CD4-positive, alpha-beta T cell treated with Interleukin-1 beta for 1 hour (primary cell): ENCODE measurements around the gene PRKN.

Experiments
- DNase-seq, 2 donors: peaks; one replicate each; pipeline ENCODE4 v3.0.0-alpha.2; 2020 to 2022

The PRKN gene

DNA sequence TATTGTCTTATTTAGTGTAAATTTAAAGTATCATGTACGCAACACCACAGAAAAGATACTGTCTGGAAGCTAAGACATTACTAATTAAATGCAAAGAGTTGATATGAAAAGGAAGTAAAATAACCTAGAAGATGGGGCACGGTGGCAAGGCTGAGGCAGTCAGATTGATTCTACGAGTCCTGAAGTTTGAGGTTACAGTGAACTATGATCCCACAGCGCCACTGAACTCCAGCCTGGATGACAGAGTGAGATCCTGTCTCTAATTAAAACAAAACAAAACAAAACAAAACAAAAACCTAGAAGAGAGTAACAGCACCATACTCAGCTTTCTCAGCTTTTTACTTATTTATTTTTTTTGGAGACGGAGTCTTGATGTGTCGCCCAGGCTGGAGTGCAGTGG is 199.0 kb downstream of the PRKN start:
- DNase-seq: no peak

GRCh38 chr6:162526960-162527359 is 200.6 kb downstream of the PRKN start:
- DNase-seq: no peak

GRCh38 chr6:162525181-162525580 is 202.4 kb downstream of the PRKN start:
- DNase-seq: no peak

DNA sequence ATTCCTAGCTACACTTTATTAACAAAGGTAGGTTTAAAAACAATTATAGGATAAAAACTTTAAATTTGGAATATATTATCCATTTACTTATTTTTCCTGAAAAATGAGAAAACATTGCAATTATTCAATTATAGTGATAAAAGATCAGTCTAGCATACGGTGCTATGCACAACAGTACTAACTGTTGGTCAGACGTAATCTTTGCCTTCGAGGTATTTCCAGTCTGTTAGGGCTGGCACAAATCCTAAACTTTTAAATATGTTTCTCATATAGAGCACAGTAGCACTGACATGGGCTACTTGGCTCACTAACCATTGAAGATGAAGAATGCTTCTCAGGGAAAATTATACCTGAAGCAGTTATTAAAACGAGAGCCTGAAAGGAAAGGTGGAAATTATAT is 214.8 kb downstream of the PRKN start:
- DNase-seq: no peak

DNA sequence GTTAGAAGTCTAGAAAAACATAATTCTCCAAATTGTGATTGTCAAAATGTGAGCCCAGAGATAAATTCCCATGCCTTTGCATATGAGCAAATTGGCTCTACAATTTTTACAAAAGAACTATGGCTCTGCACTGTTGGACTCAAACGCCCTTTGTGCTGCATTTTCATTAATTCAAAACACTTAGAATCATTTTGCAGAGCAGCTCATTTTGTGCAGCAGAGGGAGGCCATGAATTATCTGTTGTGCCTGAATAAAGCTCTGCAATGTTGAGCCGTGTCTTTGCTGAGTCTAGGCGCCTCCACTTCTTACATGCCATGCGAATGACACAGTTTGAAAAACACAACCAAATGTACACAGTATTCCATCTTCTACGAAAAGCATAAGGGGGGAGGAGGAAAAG is 230.2 kb downstream of the PRKN start:
- no peak for DNase-seq

DNA sequence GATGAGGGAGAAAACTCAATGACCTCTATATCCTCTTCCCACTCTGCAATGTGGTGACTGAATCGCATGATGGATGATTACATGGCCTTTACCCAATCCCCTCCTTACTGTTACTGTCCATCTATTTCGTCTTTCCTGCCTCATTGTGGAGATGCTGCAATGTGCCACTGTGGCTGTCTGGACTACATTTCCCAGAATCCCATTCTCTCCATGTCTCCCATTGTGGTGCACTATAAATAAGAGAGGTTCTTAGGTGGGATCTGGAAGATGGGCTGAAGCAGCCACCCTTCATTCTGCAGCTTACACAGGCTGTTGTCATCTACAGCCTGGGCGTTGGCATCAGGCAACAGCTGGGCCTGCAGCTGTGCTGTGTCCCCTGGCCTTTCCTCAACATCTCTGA is 233.6 kb downstream of the PRKN start:
- DNase-seq: no peak

- DNase-seq: no peak
These were observed 235.9 kb downstream of the PRKN start for GRCh38 chr6:162491637-162492036.

- DNase-seq: no peak
These were observed 238.2 kb downstream of the PRKN start for GRCh38 chr6:162489101-162489976.

DNA sequence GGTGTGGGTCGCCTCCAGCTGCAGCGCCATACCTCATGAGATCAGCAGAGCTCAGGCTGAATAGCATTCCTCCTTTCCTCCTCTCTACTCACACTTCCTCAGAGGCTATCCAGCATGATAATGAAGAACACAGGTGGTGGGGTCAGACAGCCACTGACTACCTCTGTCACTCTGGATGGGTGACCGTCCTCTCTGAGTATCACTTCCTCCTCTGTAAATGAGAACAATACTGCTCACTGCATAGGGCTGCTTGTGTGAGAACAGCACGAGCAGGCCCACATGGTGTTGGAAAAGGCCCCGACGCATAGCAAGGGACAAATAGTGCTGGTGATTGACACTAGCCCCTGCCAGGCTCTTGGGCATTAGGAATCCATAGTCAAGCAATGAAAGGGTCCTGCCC is 239.1 kb downstream of the PRKN start:
- no peak for DNase-seq

DNA sequence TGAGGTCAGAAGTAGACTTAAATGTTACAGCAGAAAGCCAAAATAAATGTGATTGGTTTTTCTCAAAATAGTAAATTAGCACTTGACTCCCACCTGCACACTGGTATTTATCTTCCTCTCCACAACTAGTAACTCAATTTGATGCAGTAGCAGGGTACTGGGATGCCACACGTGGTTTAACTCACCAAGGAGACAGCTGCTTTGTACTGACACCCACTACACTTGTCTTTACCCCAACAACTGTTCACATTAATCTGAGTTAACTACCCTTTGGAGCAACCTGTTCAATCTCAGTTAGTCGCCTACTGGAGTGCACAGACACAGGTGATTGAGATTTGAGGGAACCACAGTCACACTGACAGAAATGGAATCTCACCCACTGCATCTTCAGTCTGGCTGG is 242.1 kb downstream of the PRKN start:
- no peak for DNase-seq

- no peak for DNase-seq
These were observed 245.6 kb downstream of the PRKN start for GRCh38 chr6:162481938-162482337.

DNA sequence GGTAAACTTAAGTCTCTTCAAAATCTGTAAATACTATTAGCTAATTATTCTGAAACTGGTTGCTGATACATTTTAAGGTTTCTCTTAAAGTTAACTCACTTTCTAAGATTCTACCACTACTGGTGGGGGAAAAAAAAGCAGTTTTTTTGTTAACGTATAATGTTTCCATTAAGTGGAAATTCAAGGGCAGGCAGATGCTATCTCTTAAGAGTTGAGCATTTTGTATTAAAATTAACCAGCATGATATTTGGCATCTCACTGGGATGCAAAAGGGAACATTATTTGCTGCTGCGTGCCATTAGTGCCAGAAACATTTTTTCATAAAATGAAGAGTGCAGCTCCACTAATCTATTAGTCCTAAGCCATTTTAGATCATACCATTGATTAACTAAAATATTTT is 246.2 kb downstream of the PRKN start:
- DNase-seq: no peak

GRCh38 chr6:162478192-162478671 is 249.3 kb downstream of the PRKN start:
- no peak for DNase-seq

GRCh38 chr6:162474722-162475121 is 252.8 kb downstream of the PRKN start:
- DNase-seq: no peak

DNA sequence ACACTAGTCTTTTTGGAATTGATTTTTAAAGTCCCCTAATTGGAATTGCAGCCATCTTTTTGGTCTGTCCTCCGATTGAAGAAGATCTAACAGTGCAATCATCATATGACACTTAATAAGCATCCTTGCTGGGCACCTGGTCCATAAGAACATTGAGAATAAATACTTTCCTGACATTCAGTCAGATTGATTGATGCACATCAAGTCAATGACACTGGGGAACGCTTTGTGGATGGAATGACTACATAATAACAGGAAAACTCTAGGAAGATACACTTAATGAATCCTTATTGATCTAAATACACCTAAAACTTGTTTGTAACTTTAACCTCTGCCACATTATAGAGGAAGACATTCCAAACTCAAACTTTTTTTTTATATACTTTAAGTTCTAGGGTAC is 255.7 kb downstream of the PRKN start:
- DNase-seq: no peak

DNA sequence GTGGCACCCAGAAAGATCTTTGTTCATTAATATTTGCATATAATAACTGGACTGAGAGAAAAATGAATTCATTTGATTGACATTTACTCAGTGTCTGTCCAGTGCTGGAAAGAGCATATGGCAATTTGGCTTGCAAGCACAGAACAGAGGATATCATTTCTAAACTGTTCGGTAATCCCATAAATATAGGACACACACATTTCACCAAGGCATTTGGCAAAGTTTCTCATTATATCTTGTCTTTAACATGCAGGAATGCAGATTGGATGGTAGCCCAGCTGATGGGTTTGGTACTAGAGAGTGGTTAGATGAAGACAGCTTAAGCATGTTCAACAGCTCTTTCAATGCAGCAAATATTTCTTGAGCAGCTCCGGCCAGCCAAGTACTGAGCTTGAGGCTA is 259.2 kb downstream of the PRKN start:
- DNase-seq: no peak

DNA sequence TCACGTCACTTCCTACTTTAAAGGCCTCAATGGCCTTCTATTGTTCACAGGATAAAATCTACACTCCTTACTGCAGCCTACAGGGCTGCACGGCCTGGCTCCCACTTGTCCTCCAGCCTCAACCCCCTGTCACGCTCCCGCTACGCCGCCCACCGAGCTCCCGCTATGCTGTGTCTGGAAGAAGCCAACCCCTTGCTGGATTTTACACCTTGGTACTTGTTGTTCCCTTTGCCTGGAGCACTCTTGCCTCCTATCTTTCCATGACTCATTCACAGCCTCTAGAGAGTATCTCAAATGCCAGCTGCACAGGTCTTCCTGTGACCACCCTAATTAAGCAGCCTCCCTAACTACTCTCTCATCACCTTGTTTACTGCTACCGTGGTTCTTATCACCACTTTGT is 259.9 kb downstream of the PRKN start:
- DNase-seq: no peak

- no peak for DNase-seq
These were observed 264.0 kb downstream of the PRKN start for GRCh38 chr6:162463576-162463975.

GRCh38 chr6:162459985-162460384 is 267.6 kb downstream of the PRKN start:
- DNase-seq: no peak

- DNase-seq: no peak
These were observed 277.2 kb downstream of the PRKN start for GRCh38 chr6:162450358-162450757.

DNA sequence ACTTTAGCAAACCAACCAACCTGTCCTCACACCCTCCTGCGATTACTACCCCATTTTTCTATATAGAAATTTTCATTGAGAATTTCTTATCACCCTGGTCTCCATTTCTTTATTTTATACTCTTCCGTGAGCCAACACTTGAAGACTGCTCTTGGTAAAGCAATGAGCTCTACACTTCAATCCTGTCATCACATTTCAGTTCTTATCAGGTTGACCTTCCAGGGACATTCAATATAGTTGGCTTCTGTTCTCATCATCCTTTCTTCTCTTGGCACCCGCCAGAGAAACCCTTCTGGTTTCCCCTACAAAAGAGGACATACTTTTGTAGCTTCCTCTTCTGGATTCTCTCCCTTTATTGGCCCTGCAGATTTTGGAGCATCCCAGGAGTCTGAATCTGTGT is 279.3 kb downstream of the PRKN start:
- DNase-seq: no peak

GRCh38 chr6:162443101-162443500 is 284.5 kb downstream of the PRKN start:
- DNase-seq: no peak

DNA sequence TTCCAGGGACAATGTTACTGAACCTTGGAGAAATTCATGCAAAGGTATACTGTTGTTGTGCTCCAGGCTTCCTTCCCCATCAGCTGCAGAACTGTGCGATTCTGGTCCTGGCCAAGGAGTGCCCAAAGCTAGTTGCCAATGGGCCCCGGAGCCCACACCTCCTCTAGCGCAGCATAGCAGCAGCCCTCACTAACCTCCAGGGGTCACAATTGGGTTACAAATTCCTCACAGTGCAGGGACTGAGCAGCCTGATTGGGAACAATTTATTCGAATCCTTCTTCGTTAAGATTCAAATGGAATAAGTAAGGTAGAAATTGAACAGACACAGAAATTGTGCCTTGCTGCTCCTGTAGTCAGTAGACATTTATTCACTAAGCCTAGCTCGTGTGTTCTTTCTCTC is 284.9 kb downstream of the PRKN start:
- DNase-seq: no peak

DNA sequence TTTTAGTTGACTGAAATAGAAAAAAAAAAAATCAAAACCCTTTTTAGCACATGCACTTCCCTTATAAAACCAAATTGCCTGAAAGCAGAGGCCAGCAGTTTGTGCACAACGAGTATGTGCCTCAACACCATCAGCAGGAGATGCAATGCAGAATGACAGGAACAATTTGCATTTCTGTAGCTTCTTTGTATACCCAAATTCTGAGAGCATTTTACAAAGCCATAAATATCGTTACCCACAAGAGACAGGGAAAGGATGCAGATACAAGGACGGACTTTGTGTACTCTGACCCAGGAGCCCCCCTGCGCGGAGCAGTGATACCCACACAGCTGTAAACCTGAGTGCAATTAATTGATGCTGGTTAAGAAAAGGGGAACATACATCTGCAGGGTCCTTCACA is 285.6 kb downstream of the PRKN start:
- DNase-seq: no peak

DNA sequence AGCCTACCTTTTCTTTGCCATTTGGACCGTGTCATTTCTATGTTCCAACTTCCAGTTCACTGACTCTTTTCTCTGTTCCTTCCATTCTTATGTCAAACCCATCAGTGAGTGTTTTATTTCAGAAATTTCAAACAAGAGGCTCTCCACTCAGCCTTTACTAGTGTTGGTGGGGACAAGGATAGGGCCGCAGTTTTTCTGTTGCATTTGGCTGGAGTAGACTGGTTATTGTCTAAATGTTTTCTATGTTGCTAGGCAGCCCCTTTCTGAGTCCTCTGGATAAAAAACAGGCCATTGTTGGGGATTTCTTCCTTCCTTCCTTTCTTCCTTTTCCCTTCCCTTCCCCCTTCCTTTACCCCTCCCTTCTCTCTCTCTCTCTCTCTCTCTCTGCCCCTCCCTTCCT is 288.6 kb downstream of the PRKN start:
- no peak for DNase-seq
